Duodenal mucosa (tissue), 2 donors: Measurements from ENCODE around the gene TNS3.

ENCODE experiments used
- H3K27ac ChIP-seq: one replicate; pipeline ENCODE4 v1.7.0; 2013; ENCODE audit warnings: low read depth, low read length
- H3K27me3 ChIP-seq, 2 donors: one replicate each; pipeline ENCODE4 v1.7.0; 2013; ENCODE audit warnings: low read length in 2 of 2, control low read depth in 1 of 2; ENCODE audit not compliant: insufficient read depth in 2 of 2, control insufficient read depth in 1 of 2
- H3K36me3 ChIP-seq, 2 donors: one replicate each; pipeline ENCODE4 v1.7.0; 2013; ENCODE audit warnings: low read length in 2 of 2, control low read depth in 1 of 2; ENCODE audit not compliant: insufficient read depth in 2 of 2, control insufficient read depth in 1 of 2
- H3K4me1 ChIP-seq, 2 donors: one replicate each; pipeline ENCODE4 v1.7.0; 2013; ENCODE audit warnings: low read length in 2 of 2, control low read depth in 1 of 2; ENCODE audit not compliant: insufficient read depth in 2 of 2, control insufficient read depth in 1 of 2
- H3K4me3 ChIP-seq, 2 donors: one replicate each; pipeline ENCODE4 v1.7.0; 2013; ENCODE audit warnings: low read length in 2 of 2, low read depth in 1 of 2
- H3K9ac ChIP-seq, 2 donors: one replicate each; pipeline ENCODE4 v1.7.0; 2013; ENCODE audit warnings: low read length in 2 of 2, low read depth in 1 of 2
- H3K9me3 ChIP-seq, 2 donors: one replicate each; pipeline ENCODE4 v1.7.0; 2013; ENCODE audit warnings: low read length in 2 of 2, control low read depth in 1 of 2; ENCODE audit not compliant: control insufficient read depth in 1 of 2

The TNS3 gene

DNA sequence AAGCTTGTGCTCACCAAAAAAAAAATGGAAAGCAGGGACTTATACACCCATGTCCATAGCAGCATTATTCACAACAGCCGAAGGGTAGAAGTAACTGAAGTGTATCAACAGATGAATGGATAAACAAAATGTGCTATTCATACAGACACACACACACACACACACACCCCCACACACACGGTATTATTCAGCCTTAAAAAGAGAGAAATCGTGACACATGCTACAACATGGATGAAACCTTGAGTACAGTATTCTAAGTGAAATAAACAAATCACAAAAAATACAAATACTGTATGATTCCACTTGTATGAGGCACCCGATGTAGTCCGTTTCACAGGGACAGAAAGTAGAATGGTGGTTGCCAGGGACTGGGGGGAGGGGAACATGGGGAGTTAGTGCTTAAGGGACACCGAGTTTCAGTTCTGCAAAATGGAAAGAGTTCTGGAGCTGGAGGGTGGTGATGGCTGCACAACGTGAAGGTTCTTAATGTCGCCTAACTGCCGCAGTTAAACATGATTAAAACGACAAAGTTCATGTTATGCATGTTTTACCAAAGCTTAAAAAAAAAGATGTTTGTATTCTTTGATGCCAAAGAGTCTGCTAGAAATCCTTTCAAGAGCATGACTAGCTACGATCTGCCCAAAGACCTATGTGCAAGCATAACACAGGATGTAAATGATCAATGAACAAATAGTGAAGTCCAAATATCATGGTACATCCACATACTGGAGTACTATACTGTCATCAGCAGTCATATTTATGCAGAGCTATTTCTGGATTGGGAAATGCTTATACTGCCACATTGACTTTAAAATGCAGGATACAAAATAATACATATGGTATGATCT is 7.2 kb downstream of the TNS3 start:
- Histone ChIP-seq H3K9me3 (no peaks in the 10 kb centered on the region), H3K4me1 (peaks cover 83 to 91% of the 10 kb centered on the region in 2 donors), H3K27me3 (no peaks in the 10 kb centered on the region), H3K4me3 (no peak overlapping the region), H3K27ac (no peak overlapping the region), H3K9ac (peak overlapping the region in 1 of 2 donors; percentile 43), H3K36me3 (no peaks in the 10 kb centered on the region)

DNA sequence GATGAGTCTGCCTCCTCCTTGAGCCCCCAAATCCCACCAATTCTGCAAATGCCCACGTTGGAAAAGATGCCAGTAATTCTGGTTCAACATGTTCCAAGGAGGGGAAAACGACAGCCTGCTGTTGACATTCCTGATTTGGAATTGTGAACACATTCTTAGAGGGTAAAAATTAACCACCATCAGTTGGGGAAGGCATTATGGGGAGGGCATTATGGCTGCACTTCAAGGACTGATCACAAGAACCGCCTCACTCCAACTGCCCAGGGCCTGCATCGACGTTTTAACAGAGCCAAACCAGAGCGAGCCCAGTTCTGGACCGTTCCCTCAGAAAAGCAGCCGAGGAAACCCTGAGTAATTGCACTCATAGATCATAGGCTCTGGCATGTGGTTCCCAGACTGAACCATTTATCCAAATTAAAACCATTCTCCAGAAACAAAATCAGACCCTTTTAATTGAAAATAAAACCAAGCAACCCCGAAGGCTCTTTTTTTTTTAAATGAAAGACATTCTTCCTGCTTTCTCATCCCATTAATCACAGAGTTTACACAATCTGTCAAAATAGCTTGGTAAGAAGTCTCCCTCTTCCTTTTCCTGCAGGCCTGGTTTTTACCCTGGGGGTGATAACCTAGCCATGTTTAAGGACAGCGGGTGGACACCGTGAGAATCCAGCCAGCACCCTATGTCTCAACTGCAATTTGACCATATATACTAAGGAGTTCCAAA is 8.0 kb downstream of the TNS3 start:
- Histone ChIP-seq H3K4me3 (no peak overlapping the region), H3K36me3 (no peaks in the 10 kb centered on the region), H3K4me1 (peaks cover 75 to 84% of the 10 kb centered on the region in 2 donors), H3K9ac (peak overlapping the region; percentile 0 to 43), H3K27me3 (no peaks in the 10 kb centered on the region), H3K27ac (peak overlapping the region; percentile 3), H3K9me3 (no peaks in the 10 kb centered on the region)

DNA sequence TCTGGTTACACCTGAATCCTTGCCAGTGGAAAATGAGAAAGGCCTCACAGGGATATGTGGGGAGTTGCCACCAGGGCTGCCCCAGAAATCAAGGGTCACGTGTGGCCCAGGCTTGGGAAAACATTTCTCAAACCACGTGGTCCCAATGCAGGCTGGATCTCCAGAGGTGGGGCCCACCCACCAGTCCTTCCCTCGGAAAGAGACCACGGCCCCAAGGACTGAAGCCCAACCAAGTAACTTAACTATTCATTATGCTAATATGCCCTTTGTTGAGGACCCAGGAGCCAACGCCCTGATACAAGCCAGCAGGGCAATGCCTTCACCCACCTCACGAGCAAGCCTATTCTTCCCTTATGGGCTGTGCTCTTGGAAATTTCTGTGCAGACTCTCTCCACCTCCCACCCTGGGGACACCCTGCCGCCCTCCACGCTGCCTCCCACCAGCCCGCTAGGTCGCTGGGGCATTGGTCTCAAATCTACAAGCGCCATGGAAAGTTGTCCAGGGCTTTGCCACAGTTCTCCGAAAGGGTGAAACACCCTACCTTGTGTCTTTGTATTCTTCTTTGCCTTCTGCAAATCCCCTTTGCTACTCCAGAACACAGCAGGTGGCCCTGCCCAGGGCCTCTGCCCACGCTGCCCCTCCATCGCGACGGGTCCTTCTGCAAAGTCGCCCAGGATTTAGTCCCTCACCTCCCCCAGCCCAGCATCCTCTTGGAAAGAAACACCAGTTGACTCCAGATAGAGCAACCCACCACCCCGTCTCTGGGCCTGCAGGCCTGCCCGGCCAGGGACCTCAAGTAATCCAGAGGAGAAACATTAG is 8.8 kb downstream of the TNS3 start:
- Histone ChIP-seq H3K36me3 (peaks cover 0 to 7% of the 10 kb centered on the region in 2 donors), H3K9ac (peak overlapping the region; percentile 0 to 40), H3K27me3 (no peaks in the 10 kb centered on the region), H3K4me3 (peak overlapping the region in 1 of 2 donors; percentile 16), H3K4me1 (peaks cover 72 to 79% of the 10 kb centered on the region in 2 donors), H3K27ac (peak overlapping the region; percentile 40), H3K9me3 (no peaks in the 10 kb centered on the region)

DNA sequence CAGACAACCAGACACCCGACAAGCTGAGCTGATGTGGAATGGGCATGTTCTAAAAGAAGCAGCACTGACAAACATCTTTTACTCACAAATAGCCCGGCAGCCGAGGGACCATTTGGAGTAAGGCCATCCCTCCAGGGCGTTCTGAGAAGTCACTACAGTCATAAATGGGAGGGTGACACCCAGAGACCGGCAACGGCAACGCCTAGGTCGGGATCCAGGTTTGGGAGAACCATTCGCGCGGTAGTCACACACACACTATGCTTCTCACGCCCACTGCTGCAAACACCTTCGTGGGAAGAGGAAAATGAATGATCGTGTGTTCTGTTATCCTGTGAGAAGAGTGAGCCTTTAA is 9.8 kb downstream of the TNS3 start:
- H3K27me3 ChIP-seq, result no peaks in the 10 kb centered on the region
- H3K9ac ChIP-seq, result peak overlapping the region; percentile 0 to 70
- peak overlapping the region; percentile 66 for H3K27ac ChIP-seq
- H3K4me1 ChIP-seq, result peaks cover 65 to 72% of the 10 kb centered on the region in 2 donors
- H3K9me3 ChIP-seq, result no peaks in the 10 kb centered on the region
- peaks cover 0 to 8% of the 10 kb centered on the region in 2 donors for H3K36me3 ChIP-seq
- H3K4me3 ChIP-seq, result peak overlapping the region in 1 of 2 donors; percentile 48

DNA sequence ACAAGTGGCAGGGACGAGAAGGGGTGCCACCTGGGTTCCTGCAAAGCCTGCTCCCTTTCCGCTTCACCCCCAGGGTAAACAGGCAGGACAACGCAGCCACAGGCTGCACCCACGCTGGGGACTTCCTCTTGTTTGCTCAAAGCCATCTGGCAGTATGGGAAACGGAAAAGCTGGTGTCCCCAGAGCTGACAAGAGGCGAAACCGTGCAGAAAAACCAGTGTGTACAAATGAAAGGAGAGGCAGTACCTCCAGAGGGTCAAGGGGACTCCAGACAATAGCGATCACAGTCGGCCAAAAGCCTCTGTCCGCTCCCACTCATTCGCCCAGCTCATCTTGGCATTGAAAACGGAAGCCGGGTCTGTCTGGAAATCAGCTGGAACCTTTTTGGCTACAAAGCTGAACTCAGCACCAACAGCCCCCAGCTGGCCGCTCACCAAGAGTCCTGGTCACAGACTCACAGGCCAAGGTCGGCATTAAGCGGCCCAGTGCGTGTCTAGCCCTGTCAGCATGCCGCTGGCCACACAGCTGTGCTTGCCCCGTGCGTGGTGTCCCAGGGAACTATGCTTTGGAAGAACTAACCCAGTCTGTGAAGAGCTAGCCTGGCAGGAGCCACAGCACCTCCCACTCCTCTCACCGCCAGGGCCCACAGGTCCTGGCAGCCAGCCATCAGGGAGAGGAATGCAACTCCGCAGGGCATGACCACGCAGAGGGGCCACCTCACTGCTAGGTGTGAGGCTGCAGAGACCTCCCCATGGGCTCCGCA is 10.4 kb downstream of the TNS3 start:
- no peaks in the 10 kb centered on the region for H3K9me3 ChIP-seq
- peaks cover 60 to 66% of the 10 kb centered on the region in 2 donors for H3K4me1 ChIP-seq
- H3K9ac ChIP-seq, result peak overlapping the region; percentile 3 to 70
- no peaks in the 10 kb centered on the region for H3K27me3 ChIP-seq
- peaks cover 0 to 8% of the 10 kb centered on the region in 2 donors for H3K36me3 ChIP-seq
- H3K27ac ChIP-seq, result peak overlapping the region; percentile 66
- peak overlapping the region in 1 of 2 donors; percentile 48 for H3K4me3 ChIP-seq

DNA sequence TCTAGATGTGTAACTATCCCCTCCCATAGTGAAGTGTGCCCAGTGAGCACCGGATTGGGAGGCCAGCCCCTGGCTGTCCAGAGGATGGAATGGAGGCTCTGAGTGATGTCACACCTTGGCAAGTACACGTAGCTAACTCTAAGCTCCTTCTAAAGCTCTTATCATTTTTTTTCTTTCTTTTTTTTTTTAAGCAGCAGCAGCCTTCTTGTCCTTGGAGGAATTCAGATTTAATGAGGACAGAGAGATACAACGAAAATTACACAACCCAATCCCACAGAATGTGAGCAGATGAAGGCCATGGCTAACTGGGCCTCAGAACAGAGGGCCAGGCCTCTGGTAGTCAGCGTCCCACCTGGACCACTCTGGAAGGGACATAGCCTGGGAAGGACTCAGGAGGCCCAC is 11.3 kb downstream of the TNS3 start:
- H3K4me1 ChIP-seq, result peaks cover 55 to 57% of the 10 kb centered on the region in 2 donors

DNA sequence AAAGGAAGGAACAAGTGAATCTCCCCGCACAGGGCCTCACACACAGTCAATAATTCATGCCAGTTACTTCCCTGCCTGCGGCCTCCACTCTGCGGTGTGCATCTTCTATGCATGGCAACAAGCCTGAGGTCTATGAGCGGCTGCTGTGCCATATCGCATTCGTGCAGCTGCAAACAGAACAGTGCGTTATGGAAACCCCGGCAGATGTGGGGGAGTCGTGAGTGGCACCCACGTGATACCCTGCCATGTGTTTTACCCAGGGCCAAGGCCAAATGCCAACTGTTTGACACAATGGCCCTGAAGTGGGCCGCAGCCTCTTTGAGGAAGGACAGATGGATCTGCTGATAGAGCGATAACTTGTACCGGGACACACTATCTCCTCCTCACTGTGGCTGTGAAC is 13.4 kb downstream of the TNS3 start:
- H3K27ac ChIP-seq, result no peak overlapping the region
- no peak overlapping the region for H3K9ac ChIP-seq

More for the DNA sequence above, 11.3 kb downstream of the TNS3 start:
- H3K27me3 ChIP-seq, result no peaks in the 10 kb centered on the region
- peak overlapping the region; percentile 24 for H3K27ac ChIP-seq
- peak overlapping the region; percentile 3 to 70 for H3K9ac ChIP-seq
- no peaks in the 10 kb centered on the region for H3K9me3 ChIP-seq
- H3K4me3 ChIP-seq, result no peak overlapping the region
- H3K36me3 ChIP-seq, result peaks cover 0 to 8% of the 10 kb centered on the region in 2 donors

DNA sequence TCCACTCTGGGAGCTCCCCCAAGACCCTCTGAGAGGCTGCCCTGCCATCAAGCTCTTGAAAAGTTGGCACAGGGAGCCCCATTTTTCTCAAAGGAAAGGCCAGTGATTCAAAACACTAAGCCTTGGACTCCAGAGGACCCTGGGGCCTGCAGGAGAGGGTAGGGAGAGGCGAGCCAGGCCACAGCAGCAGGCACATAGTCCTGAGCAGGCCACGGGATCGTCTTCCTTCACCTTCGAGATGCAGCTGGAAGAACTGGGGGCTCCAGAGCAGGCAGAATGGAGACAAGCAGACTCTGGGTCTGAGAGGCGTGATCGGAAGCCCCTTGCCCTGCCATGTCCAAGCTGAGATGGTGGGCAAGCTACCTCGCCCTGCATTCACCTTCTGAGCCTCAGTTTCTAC is 13.9 kb downstream of the TNS3 start:
- H3K4me3 ChIP-seq, result no peak overlapping the region
- peaks cover 0 to 8% of the 10 kb centered on the region in 2 donors for H3K36me3 ChIP-seq
- no peaks in the 10 kb centered on the region for H3K9me3 ChIP-seq
- H3K27ac ChIP-seq, result no peak overlapping the region
- no peak overlapping the region for H3K9ac ChIP-seq
- H3K27me3 ChIP-seq, result no peaks in the 10 kb centered on the region
- peaks cover 38% of the 10 kb centered on the region in 2 donors for H3K4me1 ChIP-seq

More for the DNA sequence above, 13.4 kb downstream of the TNS3 start:
- Histone ChIP-seq H3K9me3 (no peaks in the 10 kb centered on the region), H3K4me1 (peaks cover 38% of the 10 kb centered on the region in 2 donors), H3K4me3 (no peak overlapping the region), H3K36me3 (peaks cover 0 to 8% of the 10 kb centered on the region in 2 donors), H3K27me3 (no peaks in the 10 kb centered on the region)

DNA sequence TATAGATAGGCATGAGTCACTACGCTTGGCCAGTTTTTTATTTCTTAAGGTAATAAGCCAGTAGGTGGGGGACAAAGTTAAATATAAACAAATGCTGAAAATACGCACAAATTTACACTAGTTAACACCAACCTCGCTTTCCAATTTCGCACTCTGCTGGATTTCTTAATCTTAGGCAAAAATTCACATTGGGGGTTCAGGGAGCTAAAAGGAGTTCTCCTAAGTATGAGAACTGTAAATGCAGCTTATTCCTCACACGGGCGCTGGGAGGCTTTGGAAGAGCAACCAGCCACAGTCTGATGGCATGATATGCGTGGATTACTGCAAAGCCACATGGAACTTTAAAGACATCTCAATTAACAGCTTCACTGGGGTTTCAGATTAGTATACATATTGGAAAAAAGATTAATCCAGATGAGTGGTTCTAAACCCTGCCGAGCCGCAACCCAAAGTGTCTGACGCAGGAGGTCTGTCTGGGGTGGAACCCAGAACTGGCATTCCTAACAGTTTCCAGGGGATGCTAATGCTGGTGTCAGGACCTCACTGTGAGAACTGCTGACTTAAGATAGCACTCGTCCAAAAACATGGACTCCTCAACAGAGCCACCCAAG is 16.2 kb downstream of the TNS3 start:
- Histone ChIP-seq H3K27ac (no peak overlapping the region), H3K27me3 (no peaks in the 10 kb centered on the region), H3K4me3 (no peak overlapping the region), H3K4me1 (peaks cover 21 to 28% of the 10 kb centered on the region in 2 donors), H3K9me3 (no peaks in the 10 kb centered on the region), H3K9ac (no peak overlapping the region), H3K36me3 (peaks cover 0 to 8% of the 10 kb centered on the region in 2 donors)
